A673 (cell line): ENCODE measurements around the gene RECQL5. TPM values are rescaled to one million over a fixed set of nuclear protein-coding genes. Genes with fewer than 3 reads are reported as not detected.

Source experiments
- BruUV-seq: library from RNA; stranded (reverse); fragments of 400-500 nt; replicated peaks from 2 replicates; lab custom pipeline; 2021; lab: Mats Ljungman, UMichigan
- CTCF ChIA-PET: fragments of 300-600 bp; sonication (Branson Sonifier 250); formaldehyde crosslinking; loops from one replicate; lab custom pipeline; 2022; ENCODE audit warnings: antibody characterized with exemption; lab: Charles Lee
- POLR2A ChIA-PET: fragments of 300-600 bp; sonication (Branson Sonifier 250); formaldehyde crosslinking; loops from one replicate; lab custom pipeline; 2022; ENCODE audit warnings: antibody characterized with exemption; ENCODE audit not compliant: low non-redundant PET; lab: Charles Lee
- DNase-seq: peaks from one replicate; pipeline ENCODE4 v3.0.0-alpha.2; 2015; ENCODE audit warnings: low spot score
- H3K27ac ChIP-seq: fragments of 200-600 bp; sonication (generic); 2 replicates; pipeline ENCODE4 v1.5.1; 2016; ENCODE audit warnings: mixed run types, low read depth, mild to moderate bottlenecking, mixed read lengths, antibody characterized with exemption, low read length; ENCODE audit not compliant: poor library complexity, severe bottlenecking
- H3K27me3 ChIP-seq: fragments of 200-600 bp; sonication (generic); replicated peaks from 2 replicates; pipeline ENCODE4 v1.6.1; 2017; ENCODE audit warnings: mixed run types, low read depth, mild to moderate bottlenecking, mixed read lengths, antibody characterized with exemption, low read length; ENCODE audit not compliant: insufficient read depth, poor library complexity
- H3K36me3 ChIP-seq: fragments of 200-600 bp; sonication (generic); 2 replicates; pipeline ENCODE4 v1.6.1; 2016; ENCODE audit warnings: mixed run types, mild to moderate bottlenecking, mixed read lengths, antibody characterized with exemption, low read length; ENCODE audit not compliant: insufficient read depth, poor library complexity, severe bottlenecking
- H3K4me1 ChIP-seq: fragments of 200-600 bp; sonication (generic); 2 replicates; pipeline ENCODE4 v1.6.1; 2017; ENCODE audit warnings: mixed run types, mild to moderate bottlenecking, mixed read lengths, antibody characterized with exemption, low read length; ENCODE audit not compliant: insufficient read depth, poor library complexity, severe bottlenecking
- H3K4me3 ChIP-seq: fragments of 200-600 bp; sonication (generic); 2 replicates; pipeline ENCODE4 v1.5.1; 2016; ENCODE audit warnings: low read depth, mixed run types, mild to moderate bottlenecking, mixed read lengths, low read length; ENCODE audit not compliant: poor library complexity, severe bottlenecking
- H3K9me3 ChIP-seq: fragments of 200-600 bp; sonication (generic); 2 replicates; pipeline ENCODE4 v1.6.1; 2016; ENCODE audit warnings: mixed run types, low read depth, mild to moderate bottlenecking, mixed read lengths, antibody characterized with exemption, low read length; ENCODE audit not compliant: poor library complexity, severe bottlenecking
- EZH2 ChIP-seq: fragments of 200-600 bp; sonication (generic); IDR thresholded peaks from 2 replicates; pipeline ENCODE4 v1.6.1; 2017; ENCODE audit warnings: borderline replicate concordance, low read depth, mild to moderate bottlenecking, mixed read lengths, antibody characterized with exemption, low read length; ENCODE audit not compliant: poor library complexity, severe bottlenecking
- intact Hi-C: fragments of 100-400 bp; cut with micrococcal nuclease; formaldehyde crosslinking; loops from one replicate; pipeline ENCODE4 v1.10.0; 2022; ENCODE audit not compliant: unreplicated experiment
- total RNA-seq: library from RNA; stranded (reverse); gene quantifications from 2 replicates; pipeline ENCODE4 v1.2.3, GENCODE V29; 2021
- TF ChIP-seq, protein P1 (sequence below): fragments of 300-800, 200-600 bp; sonication (generic); conservative IDR thresholded peaks from 2 replicates; pipeline ENCODE4 v1.5.1; 2017; ENCODE audit warnings: low read depth, mild to moderate bottlenecking, antibody characterized with exemption, low read length, moderate library complexity, mixed read lengths

RECQL5 gene
- total RNA-seq, 1 experiment from 2014 or later = 30.6 TPM

DNA sequence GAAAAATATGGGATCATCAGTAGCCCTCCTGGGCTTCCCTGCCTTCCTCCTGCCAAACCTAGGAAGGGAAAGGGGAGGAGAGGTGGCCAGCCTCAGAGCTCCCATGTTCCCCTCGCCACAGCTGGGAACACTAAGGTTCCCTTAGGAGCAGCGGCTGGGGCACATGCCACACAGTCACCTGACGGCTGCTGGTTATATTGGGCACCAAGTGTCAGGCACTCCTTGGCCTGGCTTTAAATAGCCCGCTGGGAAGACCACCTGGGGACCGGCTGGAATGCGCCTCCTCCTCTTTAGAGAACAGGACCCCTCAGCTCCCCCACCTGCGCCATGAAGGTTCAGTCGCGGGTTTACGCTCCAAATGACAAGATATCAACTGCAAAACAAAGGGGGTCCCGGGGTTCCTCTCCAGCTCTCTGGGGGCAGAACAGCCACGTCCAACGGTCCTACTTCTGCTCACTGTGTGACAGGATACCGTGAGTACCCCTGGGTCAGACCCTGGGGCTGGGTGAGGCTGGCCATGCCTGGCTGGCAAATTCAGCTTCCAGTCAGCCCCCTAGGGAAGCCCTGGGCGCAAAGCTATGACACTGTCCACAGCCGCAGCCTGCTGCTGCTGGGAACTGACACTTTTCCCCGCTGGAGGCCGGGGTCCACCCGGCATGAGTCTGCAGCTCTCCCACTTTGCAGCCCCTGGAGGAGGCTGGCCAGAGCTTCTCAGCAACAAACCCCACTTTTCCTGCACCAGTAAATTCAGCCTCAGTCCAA, 30.4 kb downstream of the RECQL5 start:
- Histone ChIP-seq H3K4me3 (no peak overlapping the region), H3K36me3 (no peaks in the 10 kb centered on the region), H3K9me3 (no peaks in the 10 kb centered on the region), H3K27ac (no peak overlapping the region), H3K27me3 (no peaks in the 10 kb centered on the region), H3K4me1 (peaks cover 14% of the 10 kb centered on the region)
- TF ChIP-seq, protein P1, sequence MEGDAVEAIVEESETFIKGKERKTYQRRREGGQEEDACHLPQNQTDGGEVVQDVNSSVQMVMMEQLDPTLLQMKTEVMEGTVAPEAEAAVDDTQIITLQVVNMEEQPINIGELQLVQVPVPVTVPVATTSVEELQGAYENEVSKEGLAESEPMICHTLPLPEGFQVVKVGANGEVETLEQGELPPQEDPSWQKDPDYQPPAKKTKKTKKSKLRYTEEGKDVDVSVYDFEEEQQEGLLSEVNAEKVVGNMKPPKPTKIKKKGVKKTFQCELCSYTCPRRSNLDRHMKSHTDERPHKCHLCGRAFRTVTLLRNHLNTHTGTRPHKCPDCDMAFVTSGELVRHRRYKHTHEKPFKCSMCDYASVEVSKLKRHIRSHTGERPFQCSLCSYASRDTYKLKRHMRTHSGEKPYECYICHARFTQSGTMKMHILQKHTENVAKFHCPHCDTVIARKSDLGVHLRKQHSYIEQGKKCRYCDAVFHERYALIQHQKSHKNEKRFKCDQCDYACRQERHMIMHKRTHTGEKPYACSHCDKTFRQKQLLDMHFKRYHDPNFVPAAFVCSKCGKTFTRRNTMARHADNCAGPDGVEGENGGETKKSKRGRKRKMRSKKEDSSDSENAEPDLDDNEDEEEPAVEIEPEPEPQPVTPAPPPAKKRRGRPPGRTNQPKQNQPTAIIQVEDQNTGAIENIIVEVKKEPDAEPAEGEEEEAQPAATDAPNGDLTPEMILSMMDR = no peak
- TF ChIP-seq EZH2 = no peak
- no TSS peak for BruUV-seq
- POLR2A ChIA-PET = interaction anchor here (0.5 kb wide), 1 partner anchor 88 kb away, joined by 4 read pairs; no protein-coding TSS in a partner anchor
- CTCF ChIA-PET = no interaction called here
- DNase-seq = no peak
- intact Hi-C loops = no loop called here

DNA sequence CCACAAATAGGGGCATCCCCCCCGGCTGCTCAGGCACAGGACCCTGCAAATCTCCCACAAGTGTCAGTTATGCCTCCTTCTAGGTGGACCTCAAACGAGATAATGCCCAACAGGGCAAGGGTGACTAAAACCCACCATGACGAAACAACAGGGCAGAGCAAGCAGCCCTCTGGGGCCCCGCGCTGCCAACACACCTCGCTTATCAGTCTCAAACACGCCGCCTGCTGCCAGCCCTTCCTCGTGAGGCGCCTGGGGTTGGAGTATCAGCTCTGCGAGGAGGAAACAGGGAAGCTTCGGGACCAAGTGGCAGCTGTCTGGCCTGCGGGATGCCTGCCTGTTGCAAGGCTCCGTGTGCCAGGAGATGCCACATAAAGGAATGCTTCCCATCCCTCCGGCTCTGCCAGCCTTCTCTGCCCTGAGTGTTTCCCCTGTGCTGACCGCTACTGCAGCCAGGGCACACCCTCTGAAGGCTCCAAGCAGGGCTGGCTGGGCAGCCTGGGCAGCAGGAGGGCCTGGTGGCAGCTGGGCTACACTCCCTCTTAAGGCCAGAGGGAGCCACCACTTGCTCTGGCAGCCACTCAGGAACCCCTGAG, 31.2 kb downstream of the RECQL5 start:
- no peak for TF ChIP-seq EZH2
- TF ChIP-seq, protein P1 = no peak
- Histone ChIP-seq H3K4me3 (no peak overlapping the region), H3K4me1 (peaks cover 14% of the 10 kb centered on the region), H3K36me3 (no peaks in the 10 kb centered on the region), H3K9me3 (no peaks in the 10 kb centered on the region), H3K27me3 (no peaks in the 10 kb centered on the region), H3K27ac (no peak overlapping the region)
- no TSS peak for BruUV-seq
- ChIA-PET POLR2A (interaction anchor here (0.5 kb wide), 1 partner anchor 87 kb away, joined by 4 read pairs; no protein-coding TSS in a partner anchor), CTCF (no interaction called here)
- DNase-seq = no peak
- intact Hi-C loops = no loop called here

DNA sequence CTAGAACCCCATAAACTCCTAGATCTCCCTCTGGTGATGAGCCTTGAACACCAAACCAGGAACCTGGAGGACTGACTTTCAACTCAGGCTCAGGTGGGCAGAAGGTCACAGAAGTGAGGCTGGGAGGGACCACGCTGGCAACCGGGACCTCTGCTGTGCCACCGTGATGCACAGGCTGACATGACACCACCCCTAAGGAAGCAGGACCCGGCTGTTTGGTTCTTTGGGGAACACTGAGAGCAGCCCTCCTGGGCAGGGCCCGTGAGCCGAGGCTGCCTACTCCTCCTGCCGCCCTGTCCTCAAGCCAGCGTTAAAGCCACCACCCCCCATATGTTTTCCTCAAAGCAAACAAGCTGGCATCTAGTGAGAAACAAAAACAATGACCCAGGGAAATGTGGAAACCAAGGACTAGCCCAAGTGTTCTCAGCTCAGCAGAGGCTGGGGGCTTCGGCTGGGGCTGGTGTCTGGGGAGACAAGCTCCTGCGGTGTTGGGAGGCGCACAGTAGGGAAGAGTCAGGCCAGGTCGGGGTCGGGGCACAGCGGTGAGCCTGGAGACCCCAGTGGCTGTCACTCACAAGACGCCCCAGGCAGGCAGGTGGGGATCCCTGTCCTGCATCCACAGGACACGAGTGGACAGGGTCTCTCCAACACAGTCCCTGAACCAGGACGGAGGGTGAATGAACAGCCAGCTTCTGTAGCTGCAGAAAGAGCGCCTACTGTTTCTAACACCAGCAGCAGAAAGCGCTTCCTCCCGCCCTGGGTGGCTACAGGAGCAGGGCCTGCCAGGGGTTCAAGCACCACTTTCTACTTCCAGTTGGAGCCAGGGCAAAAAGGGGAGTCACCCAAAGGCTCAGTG, 32.0 kb downstream of the RECQL5 start:
- ChIA-PET POLR2A (no interaction called here), CTCF (interaction anchor here (0.5 to 2.9 kb wide), 3 partner anchors 26 to 115 kb away, joined by 3 to 95 read pairs (median 41); no protein-coding TSS in a partner anchor)

More for the DNA sequence above, 32.0 kb downstream of the RECQL5 start:
- no TSS peak for BruUV-seq
- TF ChIP-seq, protein P1 = no peak
- no peak for TF ChIP-seq EZH2
- Histone ChIP-seq H3K4me1 (peaks cover 14% of the 10 kb centered on the region), H3K27ac (no peak overlapping the region), H3K4me3 (no peak overlapping the region), H3K27me3 (no peaks in the 10 kb centered on the region), H3K36me3 (no peaks in the 10 kb centered on the region), H3K9me3 (no peaks in the 10 kb centered on the region)
- intact Hi-C loops = no loop called here
- DNase-seq = no peak
